Bladder microvascular endothelial cell (primary cell): ENCODE results near the gene CCDC28B. TPM values are rescaled to one million over a fixed set of nuclear protein-coding genes. Genes with fewer than 3 reads are reported as not detected.

Experiments used
- total RNA-seq: library from RNA; depleted of rRNA; stranded (reverse); fragments of >200 nt; gene quantifications from 2 replicates; pipeline ENCODE4 v1.2.3, GENCODE V29; 2014

CCDC28B gene
- total RNA-seq = 13.9 and 16.3 TPM in 2 replicates

DNA sequence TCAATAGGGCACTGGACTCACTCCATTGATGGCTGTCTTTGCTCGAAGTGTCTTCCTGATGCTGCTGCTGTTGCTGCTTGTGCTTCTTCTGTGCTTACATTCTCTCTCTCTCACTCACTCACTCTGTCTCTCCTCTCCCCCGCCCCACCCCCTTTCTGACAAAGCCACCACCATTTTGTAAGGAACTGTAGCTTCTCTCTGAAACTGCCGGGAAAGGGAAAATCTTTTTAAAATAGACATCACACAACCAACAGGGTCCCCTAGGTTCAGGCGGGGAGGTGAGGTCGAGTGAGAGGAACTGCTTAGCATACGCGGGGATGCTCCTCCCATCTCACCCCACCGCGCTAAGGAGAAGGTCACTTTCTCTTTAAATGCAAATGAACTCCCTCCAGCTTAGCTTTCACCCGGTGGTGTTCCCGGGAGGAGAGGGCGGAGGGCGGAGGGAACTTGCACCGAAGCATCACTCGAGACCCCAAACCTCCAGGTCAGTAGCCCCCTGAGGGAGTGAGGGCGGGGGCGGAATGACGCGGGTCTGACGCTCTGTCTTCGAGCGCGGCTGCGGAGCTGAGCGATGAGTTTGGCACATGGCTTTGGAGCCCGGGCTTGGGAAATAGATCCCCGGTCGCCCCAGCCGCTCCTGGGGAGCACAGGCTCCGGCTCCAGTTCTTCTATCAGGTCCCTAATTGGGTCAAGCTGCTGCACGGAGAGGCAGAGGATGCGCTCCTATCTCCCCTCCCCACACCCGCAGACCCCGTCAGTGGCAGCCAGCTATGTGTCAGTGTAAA is at the start of gene CCDC28B:
TSS of gene CCDC28B (plus strand) at position 370 of the 785 bp plus-strand sequence. CDS start 1,341 bp downstream, outside the sequence.

DNA sequence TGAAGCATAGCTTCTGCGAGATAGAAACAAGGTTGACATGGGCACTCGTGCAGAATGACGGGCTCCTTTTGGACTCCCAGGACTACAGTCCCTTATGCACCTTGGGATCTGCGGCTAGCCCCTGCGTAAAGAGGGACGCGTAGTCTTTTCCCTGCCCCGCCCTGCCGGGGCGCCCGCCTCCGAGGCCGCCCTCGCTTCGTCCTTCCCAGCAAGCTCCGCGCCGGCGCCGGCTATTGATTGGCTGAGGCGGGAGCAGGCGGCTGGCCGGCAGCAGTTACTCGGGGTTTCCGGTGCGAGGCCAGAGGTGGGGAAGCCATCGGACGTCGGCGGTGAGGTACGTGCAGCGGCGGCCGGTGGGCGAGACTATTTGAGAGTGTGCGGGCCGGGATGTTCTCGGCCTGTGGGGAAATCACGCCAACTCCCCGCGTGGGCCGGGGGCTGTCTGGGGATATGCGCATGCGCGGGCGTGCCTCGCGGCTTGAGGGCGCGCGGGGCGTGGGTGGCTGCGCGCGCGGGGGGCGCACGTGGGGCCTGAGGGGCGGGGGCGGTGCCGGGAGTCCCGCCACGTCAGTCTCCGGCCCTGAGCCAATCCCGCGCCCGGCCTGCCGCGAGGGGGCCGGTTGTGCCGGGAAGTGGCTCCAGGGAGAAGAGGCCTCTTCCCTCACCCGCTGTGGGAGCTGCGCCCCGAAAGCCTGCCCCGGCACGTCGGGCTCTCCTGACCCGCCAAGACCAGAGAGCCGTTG is 20.8 kb upstream of the CCDC28B start, which contains the start of gene TXLNA:
TSS of gene TXLNA (plus strand) at position 233 of the 743 bp plus-strand sequence. CDS start 671 bp downstream, outside the sequence.

DNA sequence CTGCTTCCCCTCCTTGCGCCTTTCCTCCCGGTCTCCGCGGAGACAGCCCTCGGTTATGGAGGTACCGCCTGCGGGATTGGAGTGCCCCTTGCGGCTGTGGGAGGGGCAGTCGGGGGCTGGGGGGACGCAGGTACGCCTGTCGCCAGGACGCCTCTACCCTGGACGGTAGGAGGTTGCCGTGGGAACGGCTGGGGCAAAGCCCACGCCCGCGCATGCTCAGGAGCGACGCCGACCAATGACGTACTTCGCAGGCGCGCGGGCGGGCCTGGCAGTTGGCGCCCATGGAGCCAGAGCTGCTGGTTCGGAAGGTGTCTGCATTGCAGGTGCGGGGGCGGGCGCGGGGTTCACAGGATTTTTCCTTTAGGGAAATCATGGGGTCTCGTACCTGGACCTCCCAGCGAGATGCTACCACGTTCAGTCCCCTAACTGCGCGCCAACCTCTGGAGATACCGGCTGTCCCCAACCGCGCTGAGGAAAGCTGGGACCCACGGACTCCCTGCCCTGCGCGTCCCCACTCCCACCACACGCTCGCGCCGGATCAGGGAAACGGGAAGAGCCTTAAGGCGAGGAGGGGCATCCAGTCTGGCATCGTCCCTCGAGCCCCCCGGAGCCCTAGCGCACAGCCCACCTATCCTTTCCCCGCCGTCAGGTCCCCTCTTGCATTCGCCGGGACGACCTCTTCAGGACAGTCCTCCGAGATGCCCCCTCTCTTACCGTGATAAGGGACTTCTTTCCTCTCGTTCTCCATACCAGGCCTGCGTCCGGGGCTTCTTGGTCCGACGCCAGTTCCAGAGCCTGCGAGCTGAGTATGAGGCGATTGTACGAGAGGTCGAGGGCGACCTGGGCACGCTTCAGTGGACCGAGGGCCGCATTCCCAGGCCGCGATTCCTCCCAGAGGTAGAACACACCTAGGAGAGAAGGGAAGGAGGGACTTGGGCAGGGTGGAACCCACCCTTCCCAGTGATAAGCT is 5.3 kb downstream of the CCDC28B start, which contains the start of gene IQCC:
TSS of gene IQCC (plus strand) at position 271 of the 970 bp plus-strand sequence. CDS start at position 282, 11 bp downstream.

DNA sequence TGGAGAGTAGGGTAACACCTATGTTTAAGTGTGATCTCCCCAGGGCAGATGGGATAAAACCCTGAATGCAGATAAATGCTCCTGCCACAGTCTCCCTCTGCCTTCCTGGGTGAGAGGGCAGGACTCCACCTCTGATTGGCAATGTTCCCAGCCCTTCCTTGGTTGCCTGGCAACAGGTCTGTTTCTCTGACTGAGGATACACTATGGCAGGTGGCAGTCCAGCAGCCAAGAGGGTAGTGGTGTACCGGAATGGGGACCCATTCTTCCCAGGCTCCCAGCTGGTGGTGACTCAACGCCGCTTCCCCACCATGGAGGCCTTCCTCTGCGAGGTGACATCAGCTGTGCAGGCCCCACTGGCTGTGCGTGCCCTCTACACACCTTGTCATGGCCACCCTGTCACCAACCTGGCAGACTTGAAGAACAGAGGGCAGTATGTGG is 8.5 kb downstream of the CCDC28B start, which contains the start of gene DCDC2B:
TSS of gene DCDC2B (plus strand) at position 199 of the 438 bp plus-strand sequence. CDS start at position 204, 5 bp downstream.

DNA sequence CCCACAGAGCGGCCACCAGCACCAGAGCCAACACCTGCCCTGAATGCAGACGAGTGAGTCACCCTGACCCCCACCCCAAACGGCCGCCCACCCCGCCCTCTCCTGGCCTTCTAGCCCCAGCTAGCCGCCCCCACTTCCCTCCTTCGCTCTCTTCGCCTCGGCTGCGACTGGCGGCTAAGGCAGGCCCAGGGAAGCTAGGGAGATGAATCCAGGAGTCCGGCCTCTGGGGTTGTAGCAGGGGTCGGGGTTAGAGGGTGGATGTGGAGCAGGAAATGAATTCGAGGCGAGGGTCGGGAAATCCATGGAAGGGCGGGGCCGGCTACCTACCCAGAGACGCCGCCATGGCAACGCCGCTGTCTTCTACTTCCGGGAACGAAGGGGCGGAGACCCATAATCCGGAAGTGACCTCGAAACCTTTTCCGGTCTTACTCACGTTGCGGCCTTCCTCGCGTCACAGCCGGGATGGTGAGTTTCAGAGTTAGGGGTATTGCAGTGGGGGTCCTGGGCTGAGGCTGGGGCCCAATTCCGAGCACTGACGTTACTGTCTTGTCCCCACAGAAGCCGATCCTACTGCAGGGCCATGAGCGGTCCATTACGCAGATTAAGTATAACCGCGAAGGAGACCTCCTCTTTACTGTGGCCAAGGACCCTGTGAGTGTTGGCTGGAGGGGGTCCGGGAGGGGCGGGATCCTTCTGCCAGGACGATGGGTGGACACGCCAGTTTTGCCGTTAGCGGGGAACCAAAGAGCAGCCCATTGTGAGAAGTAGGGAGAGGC is 21.8 kb downstream of the CCDC28B start, which contains the start of the genes EIF3I and TMEM234:
TSS of gene EIF3I (plus strand) at position 428 of the 776 bp plus-strand sequence. CDS start at position 463, 35 bp downstream.
TSS of gene TMEM234 (minus strand) at position 374 of the 776 bp plus-strand sequence. CDS start at position 343, 31 bp downstream.

DNA sequence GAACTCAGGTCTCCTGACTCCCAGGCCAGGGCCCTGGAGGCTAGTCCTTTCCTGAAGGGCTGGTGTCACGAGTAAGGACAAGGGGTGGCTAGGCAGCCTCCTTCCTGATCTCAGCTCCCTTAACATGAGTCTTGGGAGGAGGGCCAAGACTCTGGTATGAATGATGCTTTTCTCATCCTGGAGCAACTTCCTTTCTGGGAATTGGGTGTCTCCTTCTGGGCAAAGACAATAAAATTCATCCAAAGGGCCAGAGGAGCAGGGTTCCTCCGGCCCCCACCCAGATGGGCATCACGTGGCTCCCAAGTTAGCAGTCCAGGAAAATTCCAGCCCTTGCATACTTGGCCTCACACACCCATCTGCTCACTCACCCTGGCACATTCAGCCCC is 46.5 kb downstream of the CCDC28B start, which contains the start of gene FAM167B:
TSS of gene FAM167B (plus strand) at position 335 of the 386 bp plus-strand sequence. CDS start 200 bp downstream, outside the sequence.

DNA sequence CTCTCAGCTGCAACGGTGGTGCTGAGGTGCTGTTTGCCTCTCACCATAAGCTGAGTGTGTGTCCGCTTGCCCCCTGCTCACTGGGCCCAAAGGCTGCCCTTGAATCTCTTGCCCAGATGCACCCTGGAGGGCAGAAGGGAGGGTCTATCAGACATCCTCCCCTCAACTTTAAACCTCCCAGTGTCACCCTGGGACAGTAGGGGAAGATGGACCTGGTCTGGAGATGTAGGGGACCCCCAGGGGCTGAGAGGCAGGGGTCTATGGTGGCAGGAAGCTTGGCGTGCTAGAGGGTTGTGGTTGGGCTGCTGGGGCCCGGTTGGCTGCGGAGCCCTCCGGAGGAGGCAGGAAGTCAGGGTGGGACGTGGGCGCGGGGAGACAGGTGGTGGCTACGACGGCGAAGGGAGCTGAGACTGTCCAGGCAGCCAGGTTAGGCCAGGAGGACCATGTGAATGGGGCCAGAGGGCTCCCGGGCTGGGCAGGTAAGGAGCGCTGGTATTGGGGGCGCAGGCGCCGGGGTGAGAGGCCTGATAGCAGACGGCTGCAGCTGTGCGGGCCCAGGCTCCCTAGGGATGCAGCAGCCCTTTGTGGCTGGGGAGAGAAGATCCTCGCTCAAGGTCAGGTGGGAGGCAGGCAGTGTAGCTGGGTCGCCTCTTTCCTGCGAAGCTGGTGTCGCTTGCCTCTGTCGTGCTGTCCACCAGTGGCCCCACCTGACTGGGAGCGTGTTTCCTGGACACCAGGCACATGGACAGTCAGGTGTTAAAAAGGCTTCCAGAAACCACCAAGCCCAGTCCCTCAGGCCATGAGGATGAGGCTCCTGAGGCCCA is 50.7 kb downstream of the CCDC28B start, which contains the start of gene LCK:
TSS of gene LCK (plus strand) at position 373 of the 824 bp plus-strand sequence. CDS start 23,065 bp downstream, outside the sequence.

Other genes starting within 250 kb of the CCDC28B start
- gene KHDRBS1, start 186.7 kb upstream of the CCDC28B start, total RNA-seq = 50.5 and 93.7 TPM in 2 replicates
- 9.2 and 13.5 TPM in 2 replicates for gene TMEM39B, start 127.7 kb upstream of the CCDC28B start, total RNA-seq
- gene KPNA6, start 92.5 kb upstream of the CCDC28B start, total RNA-seq = 18.9 and 39.8 TPM in 2 replicates
- 54.2 and 71.9 TPM in 2 replicates for gene TXLNA, start 20.9 kb upstream of the CCDC28B start, total RNA-seq
- gene IQCC, start 5.1 kb downstream of the CCDC28B start, total RNA-seq = 1.1 and 1.8 TPM in 2 replicates
- gene DCDC2B, start 8.5 kb downstream of the CCDC28B start, total RNA-seq = not detected in 2 replicates
- 10.7 and 13.8 TPM in 2 replicates for gene TMEM234, start 21.8 kb downstream of the CCDC28B start, total RNA-seq
- gene EIF3I, start 21.8 kb downstream of the CCDC28B start, total RNA-seq = 260 and 269 TPM in 2 replicates
- gene FAM167B, start 46.6 kb downstream of the CCDC28B start, total RNA-seq = 7.8 and 23.5 TPM in 2 replicates
- 0.16 TPM in 1 of 2 replicates, not detected in the other for gene LCK, start 50.7 kb downstream of the CCDC28B start, total RNA-seq
- gene HDAC1, start 91.5 kb downstream of the CCDC28B start, total RNA-seq = 175 and 184 TPM in 2 replicates
- 63.9 and 129 TPM in 2 replicates for gene MARCKSL1, start 135.6 kb downstream of the CCDC28B start, total RNA-seq
- gene FAM229A, start 161.9 kb downstream of the CCDC28B start, total RNA-seq = 0.65 and 1.4 TPM in 2 replicates
- gene TSSK3, start 161.9 kb downstream of the CCDC28B start, total RNA-seq = 0.13 TPM in 1 of 2 replicates, not detected in the other
- gene BSDC1, start 193.8 kb downstream of the CCDC28B start, total RNA-seq = 40.8 and 65.2 TPM in 2 replicates